Liver (tissue), 9 donors: ENCODE data around the gene PIP5K1C. TPM values are rescaled to one million over a fixed set of nuclear protein-coding genes. Genes with fewer than 3 reads are reported as not detected.

Source experiments
- DNase-seq: peaks from one replicate; pipeline ENCODE4 v3.0.0-alpha.2; 2017; ENCODE audit warnings: low spot score
- H3K27ac ChIP-seq, 2 donors: one replicate each; pipeline ENCODE4 v1.7.0; 2013; ENCODE audit warnings: inconsistent platforms in 2 of 2, low read length in 2 of 2, control low read depth in 1 of 2, low read depth in 1 of 2, mild to moderate bottlenecking in 1 of 2
- H3K27me3 ChIP-seq, 4 donors: one replicate each; pipeline versions ENCODE4 v1.6.1 to v1.7.0; 2013; ENCODE audit warnings: low read length in 3 of 4, inconsistent platforms in 1 of 4, mild to moderate bottlenecking in 1 of 4, moderate library complexity in 1 of 4; ENCODE audit not compliant: control insufficient read depth in 4 of 4, insufficient read depth in 4 of 4
- H3K36me3 ChIP-seq, 4 donors: one replicate each; pipeline versions ENCODE4 v1.6.1 to v1.7.0; 2013; ENCODE audit warnings: low read length in 3 of 4, mild to moderate bottlenecking in 3 of 4, low read depth in 1 of 4, moderate library complexity in 1 of 4; ENCODE audit not compliant: control insufficient read depth in 4 of 4, insufficient read depth in 3 of 4
- H3K4me1 ChIP-seq, 4 donors: one replicate each; pipeline versions ENCODE4 v1.6.1 to v1.7.0; 2013; ENCODE audit warnings: low read length in 3 of 4, mild to moderate bottlenecking in 3 of 4, moderate library complexity in 1 of 4; ENCODE audit not compliant: control insufficient read depth in 4 of 4, insufficient read depth in 4 of 4
- H3K4me3 ChIP-seq, 3 donors: one replicate each; pipeline versions ENCODE4 v1.6.1 to v1.7.0; 2013; ENCODE audit warnings: low read length in 3 of 3, control low read depth in 1 of 3, low read depth in 1 of 3, mild to moderate bottlenecking in 1 of 3
- H3K9ac ChIP-seq, 2 donors: one replicate each; pipeline ENCODE4 v1.7.0; 2013; ENCODE audit warnings: low read length in 2 of 2, mild to moderate bottlenecking in 2 of 2, moderate library complexity in 2 of 2, control low read depth in 1 of 2, low read depth in 1 of 2
- H3K9me3 ChIP-seq, 4 donors: one replicate each; pipeline versions ENCODE4 v1.6.1 to v1.7.0; 2013; ENCODE audit warnings: low read length in 3 of 4; ENCODE audit not compliant: control insufficient read depth in 4 of 4
- ATF3 ChIP-seq: IDR thresholded peaks from 2 replicates; pipeline ENCODE4 v1.6.1; 2016; ENCODE audit warnings: antibody characterized with exemption
- CTCF ChIP-seq: fragments of 150-350 bp; IDR thresholded peaks from 2 replicates; pipeline ENCODE4 v1.5.1; 2017; ENCODE audit warnings: improper control_type of control experiment, low read depth, low read length; ENCODE audit not compliant: missing input control
- EGR1 ChIP-seq, 2 donors: IDR thresholded peaks; 2 replicates each; pipeline ENCODE4 v1.6.1; 2016 to 2018; ENCODE audit warnings: antibody characterized with exemption in 2 of 2, low read depth in 2 of 2
- FOXA1 ChIP-seq: IDR thresholded peaks from 2 replicates; pipeline ENCODE4 v1.6.1; 2016; ENCODE audit warnings: antibody characterized with exemption
- FOXA2 ChIP-seq: IDR thresholded peaks from 2 replicates; pipeline ENCODE4 v1.6.1; 2016; ENCODE audit warnings: antibody characterized with exemption
- GABPA ChIP-seq, 2 donors: IDR thresholded peaks in 1 of 2; conservative IDR thresholded peaks in 1 of 2; 2 replicates each; pipeline ENCODE4 v1.6.1; 2016; ENCODE audit warnings: antibody characterized with exemption in 2 of 2, mild to moderate bottlenecking in 1 of 2, moderate library complexity in 1 of 2
- HNF4A ChIP-seq, 2 donors: conservative IDR thresholded peaks; 2 replicates each; pipeline ENCODE4 v1.6.1; 2016; ENCODE audit warnings: antibody characterized with exemption in 2 of 2, mild to moderate bottlenecking in 2 of 2
- HNF4G ChIP-seq: IDR thresholded peaks from 2 replicates; pipeline ENCODE4 v1.6.1; 2016; ENCODE audit warnings: antibody characterized with exemption
- JUND ChIP-seq, 2 donors: IDR thresholded peaks; 2 replicates each; pipeline ENCODE4 v1.6.1; 2016; ENCODE audit warnings: antibody characterized with exemption in 2 of 2
- MAX ChIP-seq: IDR thresholded peaks from 2 replicates; pipeline ENCODE4 v1.6.1; 2016; ENCODE audit warnings: antibody characterized with exemption
- NR2F2 ChIP-seq: IDR thresholded peaks from 2 replicates; pipeline ENCODE4 v1.6.1; 2016; ENCODE audit warnings: antibody characterized with exemption
- RAD21 ChIP-seq, 2 donors: IDR thresholded peaks; 2 replicates each; pipeline ENCODE4 v1.6.1; 2016; ENCODE audit warnings: antibody characterized with exemption in 2 of 2, mild to moderate bottlenecking in 2 of 2
- REST ChIP-seq: IDR thresholded peaks from 2 replicates; pipeline ENCODE4 v1.6.1; 2016; ENCODE audit warnings: antibody characterized with exemption, mild to moderate bottlenecking
- RXRA ChIP-seq, 2 donors: IDR thresholded peaks; 2 replicates each; pipeline ENCODE4 v1.6.1; 2017 to 2018; ENCODE audit warnings: antibody characterized with exemption in 2 of 2, mild to moderate bottlenecking in 1 of 2
- SP1 ChIP-seq: IDR thresholded peaks from 2 replicates; pipeline ENCODE4 v1.6.1; 2018; ENCODE audit warnings: antibody characterized with exemption, mild to moderate bottlenecking
- TAF1 ChIP-seq: conservative IDR thresholded peaks from 2 replicates; pipeline ENCODE4 v1.6.1; 2016; ENCODE audit warnings: antibody characterized with exemption, mild to moderate bottlenecking
- YY1 ChIP-seq: IDR thresholded peaks from 2 replicates; pipeline ENCODE4 v1.6.1; 2016; ENCODE audit warnings: antibody characterized with exemption, mild to moderate bottlenecking
- ZBTB33 ChIP-seq: IDR thresholded peaks from 2 replicates; pipeline ENCODE4 v1.6.1; 2016; ENCODE audit warnings: antibody characterized with exemption
- WGBS: extraction: QIAGEN DNeasy Blood & Tissue Kit; methylation state at CpG from one replicate; pipeline ENCODE4 v1.1.7; 2013; 5-methylcytosine and 5-hydroxymethylcytosine counted together
- polyA plus RNA-seq, 2 donors: library from polyadenylated mRNA; stranded (reverse) in 1 of 2; unstranded in 1 of 2; fragments of 200-250 nt in 1 of 2; fragments of >200 nt in 1 of 2; fragmentation: Nextera tagmentation in 1 of 2; extraction: Ambion mirVana in 1 of 2; gene quantifications; one replicate each; pipeline versions ENCODE4 v1.2.1 to v1.2.3, GENCODE V29; 2013 to 2015
- total RNA-seq, 2 donors: library from RNA; depleted of rRNA; stranded (reverse); fragments of >200 nt; gene quantifications; one replicate each; pipeline ENCODE4 v1.2.3, GENCODE V29; 2014
- donor health status: healthy.
- donor health status: healthy.
- donor health status: healthy.
- donor health status: healthy.
- donor health status: healthy.

Gene PIP5K1C
- total and polyA plus RNA-seq, 4 donors, result 1.8 to 7.4 (median 6.0) TPM

- TF ChIP-seq FOXA1 (no peak), YY1 (no peak), EGR1 (IDR thresholded peaks at IDR 0.05; ENCODE audit: low read depth in 2 of 2) (no peak), HNF4G (no peak), NR2F2 (peak; percentile 96), HNF4A (conservative IDR thresholded peaks at IDR 0.05) (no peak), CTCF (no peak), ZBTB33 (no peak), JUND (IDR thresholded peaks at IDR 0.05) (no peak), RXRA (IDR thresholded peaks at IDR 0.05) (peak; percentile 89 to 92), SP1 (peak; percentile 79), ATF3 (no peak)
- no peak overlapping the region for H3K9ac ChIP-seq
- no peaks in the 10 kb centered on the region for H3K9me3 ChIP-seq
- peak overlapping the region; percentile 46 to 51 for H3K27ac ChIP-seq
- H3K4me3 ChIP-seq, result no peak overlapping the region
- no peak for DNase-seq
- peaks cover 0 to 8% (median 3%) of the 10 kb centered on the region in 4 donors for H3K4me1 ChIP-seq
- H3K27me3 ChIP-seq, result no peaks in the 10 kb centered on the region
- WGBS, result 73% methylated on average over 23 of the region's 23 CpGs
- no peaks in the 10 kb centered on the region for H3K36me3 ChIP-seq
Measured at GRCh38 chr19:3603121-3603811, 97.0 kb downstream of the PIP5K1C start.

GRCh38 chr19:3601021-3601420 is 99.2 kb downstream of the PIP5K1C start:
- no peaks in the 10 kb centered on the region for H3K9me3 ChIP-seq
- no peak for DNase-seq
- H3K4me3 ChIP-seq, result no peak overlapping the region
- 92% methylated on average over 12 of the region's 12 CpGs for WGBS
- TF ChIP-seq TAF1, result no peak
- TF ChIP-seq REST, result no peak
- no peak for TF ChIP-seq MAX
- TF ChIP-seq GABPA (IDR thresholded peaks at IDR 0.05 in 1 of 2, conservative IDR thresholded peaks at IDR 0.05 in 1 of 2), result no peak
- TF ChIP-seq YY1, result no peak
- no peak for TF ChIP-seq CTCF
- no peak for TF ChIP-seq RAD21 (IDR thresholded peaks at IDR 0.05)
- no peak for TF ChIP-seq EGR1 (IDR thresholded peaks at IDR 0.05; ENCODE audit: low read depth in 2 of 2)
- no peak for TF ChIP-seq RXRA (IDR thresholded peaks at IDR 0.05)
- no peak for TF ChIP-seq HNF4A (conservative IDR thresholded peaks at IDR 0.05)
- TF ChIP-seq FOXA2, result no peak
- no peak for TF ChIP-seq ATF3
- no peak for TF ChIP-seq FOXA1
- no peak for TF ChIP-seq NR2F2
- TF ChIP-seq ZBTB33, result no peak
- no peak for TF ChIP-seq JUND (IDR thresholded peaks at IDR 0.05)
- peaks cover 0 to 2% (median 0%) of the 10 kb centered on the region in 4 donors for H3K4me1 ChIP-seq
- H3K27ac ChIP-seq, result no peak overlapping the region
- no peak overlapping the region for H3K9ac ChIP-seq
- H3K36me3 ChIP-seq, result no peaks in the 10 kb centered on the region
- H3K27me3 ChIP-seq, result no peaks in the 10 kb centered on the region
